Activated CD8-positive, alpha-beta memory T cell treated with anti-CD3 and anti-CD28 coated beads for 4 hours (primary cell): Measurements from ENCODE around the gene VEPH1.

ENCODE experiments used
- DNase-seq, 2 donors: peaks; one replicate each; pipeline ENCODE4 v3.0.0-alpha.2; 2020; ENCODE audit warnings: low read depth in 2 of 2

Gene VEPH1

GRCh38 chr3:157502916-157503595, at the start of gene VEPH1:
TSS of gene VEPH1 (minus strand) at chr3:157503416. CDS start at chr3:157495349, 8,067 bp downstream.
- DNase-seq = no peak

DNA sequence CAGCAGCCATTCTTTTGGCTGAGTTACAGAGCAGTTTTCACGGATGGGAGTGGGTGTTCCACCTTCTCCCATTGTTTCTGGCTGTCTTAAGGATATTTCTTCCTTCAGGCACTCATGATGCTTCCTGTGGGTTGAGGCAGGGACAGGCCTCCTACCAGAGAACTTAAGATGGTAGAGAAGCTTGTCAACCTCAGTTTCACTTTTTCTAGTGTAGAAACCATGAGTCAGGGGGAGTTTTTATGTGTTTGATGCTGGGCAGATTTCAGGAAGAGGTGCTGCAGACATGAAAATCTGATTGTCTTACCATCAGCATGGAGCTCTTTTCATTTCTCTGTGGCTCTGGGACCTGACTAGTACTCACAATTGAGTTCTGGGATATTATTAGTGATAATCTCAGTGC, 48.7 kb upstream of the VEPH1 start:
- DNase-seq = no peak

GRCh38 chr3:157549498-157549897, 46.3 kb upstream of the VEPH1 start:
- no peak for DNase-seq

DNA sequence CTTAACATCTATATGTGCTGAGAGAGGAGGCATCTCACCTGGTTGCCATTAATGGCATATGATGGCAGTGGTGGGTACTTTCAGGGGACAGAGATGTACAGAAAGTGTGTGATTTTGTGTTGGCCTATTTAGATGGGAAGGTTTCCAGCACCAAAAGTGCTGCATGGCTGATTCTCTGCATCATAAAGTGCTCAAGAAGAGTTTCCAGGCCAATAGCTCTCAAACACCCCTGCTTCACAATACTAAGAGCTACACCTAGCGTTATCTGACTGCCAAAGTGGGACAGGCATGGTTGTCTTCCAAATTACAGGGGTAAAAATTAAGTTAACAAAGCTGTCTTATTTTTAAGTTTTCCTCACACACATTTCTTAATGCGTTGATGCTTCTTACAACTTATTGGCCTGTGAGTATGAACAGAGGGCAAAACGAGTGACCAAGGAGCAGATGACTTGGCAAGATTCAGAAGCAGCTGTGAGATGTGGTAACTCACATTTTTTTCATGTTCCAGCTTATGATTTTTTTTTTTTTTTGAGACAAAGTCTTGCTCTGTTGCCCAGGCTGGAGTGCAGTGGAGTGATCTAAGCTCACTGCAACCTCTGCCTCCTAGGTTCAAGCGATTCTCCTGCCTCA, 41.4 kb upstream of the VEPH1 start:
- no peak for DNase-seq

- no peak for DNase-seq
Observed at GRCh38 chr3:157543501-157544035, 40.4 kb upstream of the VEPH1 start.

DNA sequence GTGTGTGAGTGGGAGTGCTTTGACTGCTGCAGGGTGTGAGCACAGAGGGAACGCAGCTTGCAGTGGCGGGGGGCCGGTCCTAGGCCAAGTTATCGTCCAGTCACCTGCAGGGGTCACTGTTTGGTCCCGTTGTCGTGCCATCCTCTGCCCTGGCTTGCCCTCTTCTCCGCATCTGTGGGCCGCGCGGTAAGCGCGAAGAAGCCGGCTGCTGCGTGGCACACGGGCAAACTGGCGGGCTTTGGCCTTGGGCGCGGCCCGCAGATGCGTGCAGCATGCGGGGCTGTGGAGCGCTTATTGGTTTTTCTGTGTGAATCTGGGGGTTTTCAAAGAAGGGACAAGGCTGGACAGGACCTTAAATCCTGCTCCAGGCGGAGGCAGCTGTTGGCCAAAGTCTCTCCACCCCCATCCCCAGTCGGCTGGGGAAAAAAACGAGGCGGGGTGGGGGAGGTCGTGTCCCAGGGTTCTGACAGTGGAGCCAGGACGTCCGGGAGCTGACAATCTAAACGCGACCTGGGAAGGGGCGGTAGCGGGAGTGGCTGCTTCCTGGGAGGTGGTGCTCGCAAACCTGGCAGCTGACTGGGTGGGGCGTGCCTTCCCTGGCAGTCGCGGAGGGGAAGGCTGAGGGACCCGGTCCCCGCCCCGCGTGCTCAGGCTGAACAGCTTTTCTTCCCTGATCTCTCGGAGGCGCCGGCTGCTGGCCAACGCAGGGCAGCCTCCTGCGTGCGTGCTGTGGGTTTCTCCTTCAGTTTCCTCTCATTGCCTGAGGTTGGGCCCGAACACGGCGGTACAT, 39.7 kb upstream of the VEPH1 start:
- no peak for DNase-seq

DNA sequence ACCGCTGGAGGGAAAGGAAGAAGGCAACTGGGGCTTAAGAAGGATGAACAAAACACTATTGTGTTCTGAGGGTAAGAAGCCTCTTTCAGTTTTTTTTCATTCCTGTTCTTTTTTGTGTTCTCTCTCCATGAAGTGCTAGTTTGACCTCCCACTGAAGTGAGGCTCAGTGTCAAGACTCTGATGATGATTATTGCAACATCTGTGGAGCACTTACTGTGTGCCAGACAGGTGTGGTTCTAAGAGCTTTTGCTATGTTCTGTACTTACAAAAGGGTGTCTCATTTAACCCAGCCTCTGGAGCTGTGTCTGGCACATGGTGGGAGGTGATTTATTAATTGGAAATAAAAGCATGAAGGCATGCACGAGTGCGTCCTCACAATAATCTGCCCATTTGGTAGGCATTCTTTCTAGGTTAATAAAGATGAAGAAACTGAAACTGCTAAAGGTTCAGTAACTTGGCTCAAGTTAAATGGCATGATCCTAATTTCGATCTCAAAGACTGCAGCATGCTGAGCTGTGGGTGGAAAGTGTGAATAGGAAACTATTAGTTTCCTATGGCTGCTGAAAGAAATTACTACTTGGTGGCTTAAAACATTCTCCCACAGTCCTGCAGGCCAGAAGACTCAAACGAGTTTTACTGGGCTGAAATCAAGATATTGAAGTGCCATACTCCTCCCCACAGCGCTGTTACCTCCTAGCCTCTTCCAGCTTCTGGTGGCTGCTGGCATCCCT, 38.5 kb upstream of the VEPH1 start:
- DNase-seq = no peak

- no peak for DNase-seq
Observed at GRCh38 chr3:157540656-157541055, 37.4 kb upstream of the VEPH1 start.

- no peak for DNase-seq
Observed at GRCh38 chr3:157535667-157536066, 32.5 kb upstream of the VEPH1 start.

DNA sequence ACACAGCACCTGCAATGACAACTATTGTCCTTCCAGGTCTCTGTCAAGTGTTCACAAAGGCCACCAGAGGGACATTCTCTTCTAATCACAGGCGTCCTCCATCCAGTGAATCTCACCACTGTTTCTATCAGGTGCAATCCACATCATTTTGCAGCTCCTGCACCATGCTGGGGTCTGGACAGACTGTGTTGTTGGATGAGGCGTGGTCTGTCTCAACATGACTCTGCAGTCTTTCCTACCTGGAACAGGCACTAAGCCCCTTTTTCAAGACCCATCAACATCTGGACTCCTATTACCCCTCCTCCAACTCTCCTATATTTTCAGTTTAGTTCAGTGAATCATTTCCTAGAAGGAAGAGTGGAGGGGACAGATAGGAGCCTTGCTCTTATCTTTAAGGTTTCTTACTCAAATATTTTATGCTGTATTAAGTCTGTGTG, 31.5 kb upstream of the VEPH1 start:
- no peak for DNase-seq

DNA sequence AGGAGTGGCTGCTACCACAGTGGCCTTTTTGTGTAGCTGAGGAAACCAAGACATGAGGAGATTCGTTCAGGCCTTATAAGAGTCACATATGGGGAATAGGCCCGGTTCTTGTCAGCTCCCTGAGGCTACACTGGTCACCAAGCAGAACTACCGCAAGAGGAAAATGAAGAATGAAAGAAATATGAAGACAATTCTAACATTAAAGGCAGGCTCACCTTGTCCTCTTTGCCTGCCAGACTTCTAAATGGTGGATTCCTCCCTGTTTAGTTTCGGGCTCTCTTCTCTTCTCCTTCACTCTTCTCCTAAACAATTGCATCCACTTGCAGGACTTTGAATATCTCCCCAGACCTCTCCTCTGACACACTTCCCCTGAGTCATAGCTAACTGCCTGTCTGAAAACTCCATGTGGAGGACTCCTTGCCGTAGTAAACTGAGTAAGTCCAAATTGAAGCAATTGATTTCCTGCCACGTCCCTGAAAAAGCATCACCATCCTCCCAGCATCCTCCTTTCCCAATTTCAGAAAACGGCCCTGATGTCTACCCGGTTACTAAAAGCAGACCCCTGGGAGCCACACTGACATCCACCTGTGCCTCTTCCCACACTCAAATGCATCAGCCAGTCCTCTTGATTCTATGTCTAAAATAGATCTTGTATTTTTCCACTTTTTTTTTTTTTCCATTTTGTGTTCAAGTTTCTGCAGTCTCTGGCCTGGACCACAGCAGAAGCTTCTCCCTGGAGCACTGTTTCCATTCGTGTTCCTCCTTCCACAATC, 30.3 kb upstream of the VEPH1 start:
- DNase-seq = no peak

DNA sequence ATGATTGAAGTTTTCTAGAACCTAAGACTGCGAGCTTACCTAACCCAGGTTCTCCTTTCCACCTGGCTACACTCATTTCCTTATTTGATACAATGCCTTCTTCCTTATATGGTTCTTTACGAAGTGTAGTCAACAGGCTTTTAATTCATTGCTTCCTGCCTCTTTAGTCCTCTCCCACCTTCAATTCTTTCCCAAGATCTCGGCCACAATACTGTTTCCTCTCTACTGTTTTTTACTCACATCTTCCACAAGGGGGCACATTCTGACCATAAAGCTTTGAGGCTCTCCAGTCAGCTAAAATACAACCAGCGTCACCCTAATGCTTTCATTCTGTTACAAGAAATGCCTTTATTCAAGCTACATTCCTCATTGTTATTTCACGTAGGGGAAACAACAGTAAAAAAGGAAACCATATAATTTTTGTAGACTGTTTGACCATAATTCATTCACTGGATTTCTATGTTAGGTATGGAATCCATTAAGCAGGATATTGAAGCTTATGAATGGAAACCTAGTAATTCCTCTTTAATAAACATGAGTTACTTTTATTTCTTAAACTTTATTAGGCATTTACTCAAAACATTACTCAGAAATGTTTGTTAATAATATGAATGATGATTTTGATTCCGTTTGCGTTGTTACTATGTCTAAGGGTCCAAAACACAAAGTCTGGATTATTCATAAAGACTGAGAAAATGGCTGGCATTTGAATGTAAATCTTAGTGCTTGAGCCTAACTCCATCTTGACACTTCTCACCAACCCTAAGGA, 29.5 kb upstream of the VEPH1 start:
- DNase-seq = no peak

- DNase-seq = no peak
Observed at GRCh38 chr3:157531771-157532170, 28.6 kb upstream of the VEPH1 start.

GRCh38 chr3:157531301-157531660, 28.1 kb upstream of the VEPH1 start:
- no peak for DNase-seq

DNA sequence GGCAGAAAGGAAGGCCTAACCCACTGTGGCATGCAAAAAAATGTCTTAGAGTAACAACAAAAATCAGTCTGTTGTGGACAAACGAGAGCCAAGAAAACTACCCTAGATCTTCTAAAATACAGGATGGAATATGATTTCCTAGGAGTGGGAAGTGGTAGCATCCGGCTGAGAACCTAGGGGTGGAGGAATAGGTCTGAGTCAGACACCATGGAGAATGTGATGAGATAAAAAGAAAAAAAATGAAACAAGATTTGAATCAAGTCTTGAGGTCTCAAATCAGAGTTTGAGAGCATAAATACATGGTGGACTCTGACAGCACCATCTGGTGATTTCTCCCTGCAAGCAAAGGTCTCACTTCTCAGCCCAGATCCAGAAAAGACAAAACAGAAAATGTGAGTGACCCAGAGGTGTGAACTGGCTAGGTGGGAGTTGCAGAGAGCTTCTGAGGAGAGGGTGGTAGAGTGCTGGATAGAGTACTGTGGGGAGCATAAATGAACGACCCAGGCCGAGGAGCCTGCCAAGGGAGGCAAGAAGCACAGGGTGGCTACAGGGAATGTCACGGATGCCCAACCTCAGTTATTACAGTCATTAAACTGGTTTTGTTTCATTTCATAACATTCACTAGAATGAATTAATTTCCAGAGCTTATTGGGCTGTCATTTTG, 27.6 kb upstream of the VEPH1 start:
- DNase-seq = no peak

DNA sequence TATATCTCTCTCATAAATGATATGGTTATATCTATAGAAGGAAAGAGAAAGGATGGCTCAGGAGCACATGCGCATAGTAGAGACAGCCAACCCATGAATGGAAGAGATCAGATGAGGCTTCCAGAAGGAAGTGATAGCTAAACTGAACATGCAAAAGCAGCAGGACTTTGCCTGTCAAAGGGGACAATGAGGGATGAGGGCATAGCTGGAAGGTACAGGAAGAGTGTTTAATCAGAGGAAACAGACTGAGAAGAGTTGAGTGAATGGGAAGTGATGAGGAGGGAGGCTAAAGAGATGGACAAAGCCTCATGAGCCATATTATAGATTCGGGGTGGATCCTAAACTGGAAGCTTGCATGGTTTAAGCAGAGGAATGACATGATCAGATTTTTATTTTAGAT, 26.5 kb upstream of the VEPH1 start:
- no peak for DNase-seq

DNA sequence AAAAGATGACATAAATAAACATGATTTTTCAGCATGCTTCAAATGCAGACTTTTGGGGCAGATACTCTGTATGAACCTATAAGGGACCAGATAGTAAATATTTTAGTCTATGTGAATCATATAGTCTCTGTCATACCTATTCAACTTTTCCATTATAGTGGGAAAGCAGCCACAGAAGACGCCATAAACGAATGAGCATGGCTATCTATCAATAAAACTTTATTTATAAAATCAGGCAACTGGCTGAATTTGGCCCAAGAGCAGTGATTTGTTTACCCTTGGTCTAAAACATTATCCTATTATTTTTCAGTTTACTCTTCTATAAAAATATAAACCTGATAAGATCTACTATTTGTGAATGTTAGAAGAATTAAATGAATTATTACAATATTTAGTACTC, 25.9 kb upstream of the VEPH1 start:
- no peak for DNase-seq

GRCh38 chr3:157527131-157527881, 24.1 kb upstream of the VEPH1 start:
- DNase-seq = no peak

GRCh38 chr3:157526036-157526435, 22.8 kb upstream of the VEPH1 start:
- no peak for DNase-seq
